AG09309 (cell line): ENCODE results near the gene PDZD7.
A peak's percentile ranks its signal among the peaks of the same experiment; 100 is the strongest.

Source experiments
- DNase-seq: peaks from one replicate; pipeline ENCODE4 v3.0.0-alpha.2; 2010; ENCODE audit warnings: low read depth
- H3K4me3 ChIP-seq: 2 replicates; pipeline ENCODE4 v1.5.1; 2011; ENCODE audit warnings: mild to moderate bottlenecking, low read depth, low read length, moderate library complexity; ENCODE audit not compliant: control insufficient read depth
- CTCF ChIP-seq: IDR thresholded peaks from 2 replicates; pipeline ENCODE4 v1.5.1; 2011; ENCODE audit warnings: mild to moderate bottlenecking, low read depth, low read length, inconsistent platforms; ENCODE audit not compliant: insufficient read depth, control insufficient read depth; ENCODE audit errors: missing control alignments

Gene PDZD7

GRCh38 chr10:101015582-101015973 is 15.4 kb downstream of the PDZD7 start:
- no peak overlapping the region for H3K4me3 ChIP-seq
- no peak for DNase-seq
- TF ChIP-seq CTCF = no peak

GRCh38 chr10:101014966-101015581 is 15.9 kb downstream of the PDZD7 start:
- no peak for TF ChIP-seq CTCF
- no peak overlapping the region for H3K4me3 ChIP-seq
- peak; percentile 85 for DNase-seq

- no peak for DNase-seq
- H3K4me3 ChIP-seq = no peak overlapping the region
- peak; percentile 94 for TF ChIP-seq CTCF
These were observed 16.6 kb downstream of the PDZD7 start for GRCh38 chr10:101014230-101014884.

GRCh38 chr10:101013365-101013825 is 17.5 kb downstream of the PDZD7 start:
- no peak for TF ChIP-seq CTCF
- DNase-seq = no peak
- no peak overlapping the region for H3K4me3 ChIP-seq

GRCh38 chr10:101012525-101013364 is 18.2 kb downstream of the PDZD7 start:
- peak; percentile 84 for TF ChIP-seq CTCF
- no peak for DNase-seq
- no peak overlapping the region for H3K4me3 ChIP-seq

- peak; percentile 43 for TF ChIP-seq CTCF
- no peak for DNase-seq
These were observed 19.2 kb downstream of the PDZD7 start for GRCh38 chr10:101011517-101012423.

More at GRCh38 chr10:101011517-101012423, 19.2 kb downstream of the PDZD7 start:
- no peak overlapping the region for H3K4me3 ChIP-seq
